NT2/D1 (cell line): ENCODE results near the gene SPRING1.

Experiments
- DNase-seq: peaks from one replicate; pipeline ENCODE4 v3.0.0-alpha.2; 2011; ENCODE audit warnings: low read depth, low spot score
- H3K27me3 ChIP-seq: 2 replicates; pipeline ENCODE4 v1.6.0; 2011; ENCODE audit warnings: mild to moderate bottlenecking; ENCODE audit not compliant: insufficient read length, insufficient read depth
- H3K36me3 ChIP-seq: 2 replicates; pipeline ENCODE4 v1.6.1; 2011; ENCODE audit warnings: mild to moderate bottlenecking, low read length, mixed read lengths; ENCODE audit not compliant: insufficient read depth, insufficient read length
- H3K4me1 ChIP-seq: 2 replicates; pipeline ENCODE4 v1.5.1; 2011; ENCODE audit not compliant: insufficient read depth, insufficient read length
- H3K4me3 ChIP-seq: 2 replicates; pipeline ENCODE4 v1.5.1; 2011; ENCODE audit warnings: low read depth; ENCODE audit not compliant: insufficient read length
- H3K9ac ChIP-seq: 2 replicates; pipeline ENCODE4 v1.6.0; 2011; ENCODE audit warnings: low read depth; ENCODE audit not compliant: insufficient read length
- H3K9me3 ChIP-seq: 2 replicates; pipeline ENCODE4 v1.5.1; 2011; ENCODE audit warnings: mild to moderate bottlenecking, low read length; ENCODE audit not compliant: insufficient read depth
- SUZ12 ChIP-seq: IDR thresholded peaks from 2 replicates; pipeline ENCODE4 v1.6.1; 2011; ENCODE audit not compliant: insufficient read length, insufficient read depth; ENCODE audit errors: extremely low read depth
- YY1 ChIP-seq: IDR thresholded peaks from 2 replicates; pipeline ENCODE4 v1.6.1; 2011; ENCODE audit not compliant: insufficient read length, insufficient read depth
- ZNF274 ChIP-seq: IDR thresholded peaks from 2 replicates; pipeline ENCODE4 v1.6.1; 2011; ENCODE audit warnings: mild to moderate bottlenecking, low read depth, low read length

The SPRING1 gene

GRCh38 chr12:116714175-116714574, 23.7 kb downstream of the SPRING1 start:
- no peak overlapping the region for H3K4me3 ChIP-seq
- peaks cover 43% of the 10 kb centered on the region for H3K36me3 ChIP-seq
- no peak for DNase-seq
- H3K9me3 ChIP-seq, result no peaks in the 10 kb centered on the region
- H3K27me3 ChIP-seq, result no peaks in the 10 kb centered on the region
- H3K9ac ChIP-seq, result no peak overlapping the region
- H3K4me1 ChIP-seq, result peaks cover 6% of the 10 kb centered on the region
- TF ChIP-seq YY1, result no peak
- TF ChIP-seq ZNF274, result no peak
- no peak for TF ChIP-seq SUZ12

GRCh38 chr12:116713527-116713926, 24.3 kb downstream of the SPRING1 start:
- Histone ChIP-seq H3K9me3 (no peaks in the 10 kb centered on the region), H3K9ac (no peak overlapping the region), H3K27me3 (no peaks in the 10 kb centered on the region), H3K4me3 (no peak overlapping the region), H3K4me1 (peaks cover 10% of the 10 kb centered on the region), H3K36me3 (peaks cover 38% of the 10 kb centered on the region)
- no peak for TF ChIP-seq YY1
- TF ChIP-seq ZNF274, result no peak
- no peak for TF ChIP-seq SUZ12
- DNase-seq, result no peak

GRCh38 chr12:116712458-116713303, 25.2 kb downstream of the SPRING1 start:
- Histone ChIP-seq H3K36me3 (peaks cover 38% of the 10 kb centered on the region), H3K4me1 (peaks cover 6% of the 10 kb centered on the region), H3K4me3 (no peak overlapping the region), H3K27me3 (no peaks in the 10 kb centered on the region), H3K9me3 (no peaks in the 10 kb centered on the region), H3K9ac (no peak overlapping the region)
- TF ChIP-seq SUZ12 (no peak), ZNF274 (no peak), YY1 (no peak)
- DNase-seq, result no peak

GRCh38 chr12:116710370-116711150, 27.3 kb downstream of the SPRING1 start:
- H3K36me3 ChIP-seq, result peaks cover 18% of the 10 kb centered on the region
- H3K9ac ChIP-seq, result no peak overlapping the region
- H3K4me3 ChIP-seq, result no peak overlapping the region
- H3K9me3 ChIP-seq, result no peaks in the 10 kb centered on the region
- peaks cover 5% of the 10 kb centered on the region for H3K4me1 ChIP-seq
- DNase-seq, result no peak
- H3K27me3 ChIP-seq, result no peaks in the 10 kb centered on the region
- TF ChIP-seq YY1, result no peak
- no peak for TF ChIP-seq ZNF274

- Histone ChIP-seq H3K9me3 (no peaks in the 10 kb centered on the region), H3K4me3 (no peak overlapping the region), H3K4me1 (peaks cover 5% of the 10 kb centered on the region), H3K36me3 (peaks cover 12% of the 10 kb centered on the region), H3K9ac (no peak overlapping the region), H3K27me3 (no peaks in the 10 kb centered on the region)
- TF ChIP-seq YY1 (no peak), SUZ12 (no peak), ZNF274 (no peak)
- no peak for DNase-seq
These were observed 28.1 kb downstream of the SPRING1 start for GRCh38 chr12:116709768-116710167.

- no peak overlapping the region for H3K9ac ChIP-seq
- no peak overlapping the region for H3K4me3 ChIP-seq
- peaks cover 5% of the 10 kb centered on the region for H3K4me1 ChIP-seq
- no peaks in the 10 kb centered on the region for H3K9me3 ChIP-seq
- TF ChIP-seq ZNF274 (no peak), YY1 (no peak), SUZ12 (no peak)
- H3K27me3 ChIP-seq, result no peaks in the 10 kb centered on the region
- H3K36me3 ChIP-seq, result peaks cover 9% of the 10 kb centered on the region
- no peak for DNase-seq
These were observed 28.8 kb downstream of the SPRING1 start for GRCh38 chr12:116708826-116709756.

GRCh38 chr12:116707751-116708150, 30.1 kb downstream of the SPRING1 start:
- Histone ChIP-seq H3K27me3 (no peaks in the 10 kb centered on the region), H3K4me1 (peaks cover 5% of the 10 kb centered on the region), H3K4me3 (no peak overlapping the region), H3K9ac (no peak overlapping the region), H3K36me3 (peaks cover 8% of the 10 kb centered on the region), H3K9me3 (no peaks in the 10 kb centered on the region)
- TF ChIP-seq SUZ12 (no peak), YY1 (no peak), ZNF274 (no peak)
- no peak for DNase-seq
